HEK293 (cell line): ENCODE data around the gene PAK4.

Source experiments
- CTCF ChIA-PET: fragments of 350-600 bp; formaldehyde crosslinking; extraction: SDS; loops from one replicate; lab custom pipeline; 2021; ENCODE audit warnings: antibody characterized with exemption; lab: Yijun Ruan, JAX
- POLR2A ChIA-PET: fragments of 300-600 bp; formaldehyde crosslinking; extraction: SDS; loops from one replicate; lab custom pipeline; 2020; ENCODE audit warnings: antibody characterized with exemption, inconsistent platforms; lab: Yijun Ruan, JAX
- H3K27ac ChIP-seq: fragments of 200-500 bp; sonication (Bioruptor generic); 2 replicates; pipeline ENCODE4 v1.5.1; 2014; ENCODE audit warnings: low read depth, low read length, control low read depth, inconsistent platforms; ENCODE audit errors: extremely low read depth
- H3K36me3 ChIP-seq, 2 experiments: fragments of 200-500 bp in 1 of 2; sonication (Bioruptor generic) in 1 of 2; 1 replicate in 1 of 2; 2 replicates in 1 of 2; pipeline ENCODE4 v1.5.1; 2014 to 2017; ENCODE audit warnings: inconsistent platforms in 2 of 2, low read length in 2 of 2; ENCODE audit not compliant: control insufficient read depth in 2 of 2, insufficient read depth in 1 of 2
- H3K4me1 ChIP-seq: fragments of 200-500 bp; sonication (Bioruptor generic); 2 replicates; pipeline ENCODE4 v1.5.1; 2014; ENCODE audit warnings: mild to moderate bottlenecking, low read length, inconsistent platforms; ENCODE audit not compliant: control insufficient read depth, insufficient read depth
- H3K4me3 ChIP-seq: 2 replicates; pipeline ENCODE4 v1.5.1; 2011; ENCODE audit warnings: low read depth, mild to moderate bottlenecking, control low read depth, low read length, moderate library complexity
- H3K9me3 ChIP-seq: fragments of 200-500 bp; sonication (Bioruptor generic); 2 replicates; pipeline ENCODE4 v1.5.1; 2014; ENCODE audit warnings: low read depth, low read length, inconsistent platforms; ENCODE audit not compliant: control insufficient read depth, insufficient read depth
- BCL11A ChIP-seq: fragments of 450-650 bp; formaldehyde crosslinking; IDR thresholded peaks from 2 replicates; pipeline ENCODE4 v1.5.1; 2016; ENCODE audit warnings: low read depth, missing biosample characterization, missing genetic modification characterization
- EGR2 ChIP-seq: fragments of 450-650 bp; formaldehyde crosslinking; IDR thresholded peaks from 2 replicates; pipeline ENCODE4 v1.5.1; 2016; ENCODE audit warnings: low read depth, missing biosample characterization, missing genetic modification characterization
- GLI2 ChIP-seq: fragments of 450-650 bp; formaldehyde crosslinking; IDR thresholded peaks from 2 replicates; pipeline ENCODE4; 2017; ENCODE audit warnings: missing biosample characterization, missing genetic modification characterization, low read depth, borderline replicate concordance
- GLIS2 ChIP-seq: fragments of 450-650 bp; formaldehyde crosslinking; IDR thresholded peaks from 2 replicates; pipeline ENCODE4 v1.5.1; 2016; ENCODE audit warnings: missing biosample characterization, missing genetic modification characterization
- PATZ1 ChIP-seq: fragments of 450-650 bp; formaldehyde crosslinking; IDR thresholded peaks from 2 replicates; pipeline ENCODE4 v1.5.1; 2016; ENCODE audit warnings: missing biosample characterization, missing genetic modification characterization
- TCF7L2 ChIP-seq: IDR thresholded peaks from 2 replicates; pipeline ENCODE4 v1.6.1; 2011; ENCODE audit warnings: low read depth, mild to moderate bottlenecking, inconsistent platforms, low read length, moderate library complexity, borderline replicate concordance
- WT1 ChIP-seq: fragments of 450-650 bp; formaldehyde crosslinking; IDR thresholded peaks from 2 replicates; pipeline ENCODE4 v1.5.1; 2016; ENCODE audit warnings: missing biosample characterization, missing genetic modification characterization
- ZBTB1 ChIP-seq: fragments of 450-650 bp; formaldehyde crosslinking; IDR thresholded peaks from 2 replicates; pipeline ENCODE4 v1.5.1; 2016; ENCODE audit warnings: missing biosample characterization, missing genetic modification characterization
- ZBTB8A ChIP-seq: fragments of 450-650 bp; formaldehyde crosslinking; IDR thresholded peaks from 2 replicates; pipeline ENCODE4 v1.5.1; 2016; ENCODE audit warnings: missing biosample characterization, missing genetic modification characterization
- ZFHX2 ChIP-seq: fragments of 450-650 bp; formaldehyde crosslinking; conservative IDR thresholded peaks from 2 replicates; pipeline ENCODE4 v1.5.1; 2016; ENCODE audit warnings: missing biosample characterization, missing genetic modification characterization
- ZNF155 ChIP-seq: fragments of 450-650 bp; formaldehyde crosslinking; IDR thresholded peaks from 2 replicates; pipeline ENCODE4 v1.5.1; 2016; ENCODE audit warnings: missing biosample characterization, missing genetic modification characterization
- ZNF175 ChIP-seq: fragments of 450-650 bp; formaldehyde crosslinking; IDR thresholded peaks from 2 replicates; pipeline ENCODE4 v1.5.1; 2016; ENCODE audit warnings: missing biosample characterization, missing genetic modification characterization
- ZNF211 ChIP-seq: fragments of 450-650 bp; formaldehyde crosslinking; IDR thresholded peaks from 2 replicates; pipeline ENCODE4 v1.5.1; 2016; ENCODE audit warnings: low read depth, missing biosample characterization, missing genetic modification characterization
- ZNF24 ChIP-seq: fragments of 450-650 bp; formaldehyde crosslinking; IDR thresholded peaks from 2 replicates; pipeline ENCODE4 v1.5.1; 2016; ENCODE audit warnings: missing biosample characterization, missing genetic modification characterization
- ZNF26 ChIP-seq: fragments of 450-650 bp; formaldehyde crosslinking; IDR thresholded peaks from 2 replicates; pipeline ENCODE4 v1.5.1; 2016; ENCODE audit warnings: missing biosample characterization, missing genetic modification characterization
- ZNF266 ChIP-seq: fragments of 450-650 bp; formaldehyde crosslinking; IDR thresholded peaks from 2 replicates; pipeline ENCODE4 v1.5.1; 2016; ENCODE audit warnings: missing biosample characterization, missing genetic modification characterization, low read depth
- ZNF350 ChIP-seq: fragments of 450-650 bp; formaldehyde crosslinking; IDR thresholded peaks from 2 replicates; pipeline ENCODE4 v1.5.0; 2017; ENCODE audit warnings: missing biosample characterization, mild to moderate bottlenecking, missing genetic modification characterization
- ZNF416 ChIP-seq: fragments of 450-650 bp; formaldehyde crosslinking; IDR thresholded peaks from 2 replicates; pipeline ENCODE4 v1.5.1; 2016; ENCODE audit warnings: missing biosample characterization, missing genetic modification characterization
- ZNF423 ChIP-seq: fragments of 450-650 bp; formaldehyde crosslinking; IDR thresholded peaks from 2 replicates; pipeline ENCODE4 v1.5.1; 2016; ENCODE audit warnings: missing biosample characterization, missing genetic modification characterization
- ZNF426 ChIP-seq: fragments of 450-650 bp; formaldehyde crosslinking; IDR thresholded peaks from 2 replicates; pipeline ENCODE4 v1.5.1; 2017; ENCODE audit warnings: missing biosample characterization, missing genetic modification characterization, mild to moderate bottlenecking, inconsistent platforms, moderate library complexity
- ZNF433 ChIP-seq: fragments of 450-650 bp; formaldehyde crosslinking; IDR thresholded peaks from 2 replicates; pipeline ENCODE4 v1.5.1; 2016; ENCODE audit warnings: missing biosample characterization, missing genetic modification characterization, low read depth
- ZNF488 ChIP-seq: fragments of 450-650 bp; formaldehyde crosslinking; IDR thresholded peaks from 2 replicates; pipeline ENCODE4 v1.5.1; 2016; ENCODE audit warnings: missing biosample characterization, missing genetic modification characterization
- ZNF692 ChIP-seq: fragments of 450-650 bp; formaldehyde crosslinking; IDR thresholded peaks from 2 replicates; pipeline ENCODE4 v1.5.1; 2016; ENCODE audit warnings: missing biosample characterization, missing genetic modification characterization
- ZNF76 ChIP-seq: fragments of 450-650 bp; formaldehyde crosslinking; IDR thresholded peaks from 2 replicates; pipeline ENCODE4; 2016; ENCODE audit warnings: low read depth, missing biosample characterization, missing genetic modification characterization, borderline replicate concordance
- ZNF768 ChIP-seq: fragments of 450-650 bp; formaldehyde crosslinking; IDR thresholded peaks from 2 replicates; pipeline ENCODE4 v1.5.1; 2018; ENCODE audit warnings: missing biosample characterization, mild to moderate bottlenecking, missing genetic modification characterization
- ZNF792 ChIP-seq: fragments of 450-650 bp; formaldehyde crosslinking; IDR thresholded peaks from 2 replicates; pipeline ENCODE4 v1.5.1; 2016; ENCODE audit warnings: missing biosample characterization, missing genetic modification characterization
- ZSCAN18 ChIP-seq: fragments of 450-650 bp; formaldehyde crosslinking; IDR thresholded peaks from 2 replicates; pipeline ENCODE4 v1.5.1; 2016; ENCODE audit warnings: missing biosample characterization, missing genetic modification characterization
- ZSCAN30 ChIP-seq: fragments of 450-650 bp; IDR thresholded peaks from 2 replicates; pipeline ENCODE4 v1.5.1; 2018; ENCODE audit warnings: missing biosample characterization, mild to moderate bottlenecking, missing genetic modification characterization, moderate library complexity

The PAK4 gene

GRCh38 chr19:39168258-39169142 lies 42.9 kb downstream of the PAK4 start:
- TF ChIP-seq ZNF423 (tag by site-specific recombination) (0 out of 2 replicates have a peak, but pooled peaks have one; percentile 9), GLIS2 (tag by site-specific recombination) (peak; percentile 70), ZSCAN30 (tag by site-specific recombination) (no peak), ZNF692 (tag by site-specific recombination) (peak; percentile 20; the same call in 1 of the 2 replicates), ZNF155 (tag by site-specific recombination) (no peak), ZNF26 (no peak), EGR2 (tag by site-specific recombination) (no peak), WT1 (no peak), ZBTB1 (no peak), ZSCAN18 (no peak), ZNF211 (tag by site-specific recombination) (no peak), ZNF266 (tag by site-specific recombination) (no peak), ZNF433 (no peak), ZNF76 (no peak), ZNF24 (no peak), BCL11A (tag by site-specific recombination) (0 out of 2 replicates have a peak, but pooled peaks have one; percentile 0)
- TF ChIP-seq, all 188 proteins: peak for 4
- POLR2A ChIA-PET = no interaction called here
- no peak overlapping the region for H3K27ac ChIP-seq
- peaks cover 9% of the 10 kb centered on the region for H3K4me1 ChIP-seq
- CTCF ChIA-PET = interaction anchor here (0.6 kb wide), 1 partner anchor 440 kb away, joined by 3 read pairs; no protein-coding TSS in a partner anchor
- no peak overlapping the region for H3K4me3 ChIP-seq
- H3K9me3 ChIP-seq = no peaks in the 10 kb centered on the region
- peaks cover 11 to 15% of the 10 kb centered on the region in 2 experiments; a peak in 2 of 3 replicates for H3K36me3 ChIP-seq

GRCh38 chr19:39169143-39169810 lies 43.7 kb downstream of the PAK4 start:
- Histone ChIP-seq H3K4me3 (no peak overlapping the region), H3K9me3 (no peaks in the 10 kb centered on the region), H3K27ac (no peak overlapping the region), H3K4me1 (peaks cover 9% of the 10 kb centered on the region), H3K36me3 (peaks cover 11 to 18% of the 10 kb centered on the region in 2 experiments; a peak in 2 of 3 replicates)
- ChIA-PET CTCF (no interaction called here), POLR2A (no interaction called here)
- TF ChIP-seq ZNF792 (tag by site-specific recombination) = no peak
- no peak for TF ChIP-seq ZNF768 (tag by site-specific recombination)
- peak; percentile 63 for TF ChIP-seq GLIS2 (tag by site-specific recombination)
- TF ChIP-seq ZFHX2 (tag by site-specific recombination) = no peak
- no peak for TF ChIP-seq TCF7L2
- no peak for TF ChIP-seq ZNF175 (tag by site-specific recombination)
- TF ChIP-seq GLI2 (tag by site-specific recombination) = no peak
- peak; percentile 50; the same call in 1 of the 2 replicates for TF ChIP-seq PATZ1
- no peak for TF ChIP-seq ZNF350 (tag by site-specific recombination)
- TF ChIP-seq ZNF416 (tag by site-specific recombination) = no peak
- no peak for TF ChIP-seq ZNF426 (tag by site-specific recombination)
- no peak for TF ChIP-seq ZBTB8A
- no peak for TF ChIP-seq ZNF488 (tag by site-specific recombination)
